HEK293 (cell line): Measurements from ENCODE around the gene EDNRA.

ENCODE experiments used
- CTCF ChIA-PET: fragments of 350-600 bp; formaldehyde crosslinking; extraction: SDS; loops from one replicate; lab custom pipeline; 2021; ENCODE audit warnings: antibody characterized with exemption; lab: Yijun Ruan, JAX
- POLR2A ChIA-PET: fragments of 300-600 bp; formaldehyde crosslinking; extraction: SDS; loops from one replicate; lab custom pipeline; 2020; ENCODE audit warnings: antibody characterized with exemption, inconsistent platforms; lab: Yijun Ruan, JAX
- H3K27ac ChIP-seq: fragments of 200-500 bp; sonication (Bioruptor generic); 2 replicates; pipeline ENCODE4 v1.5.1; 2014; ENCODE audit warnings: low read depth, low read length, control low read depth, inconsistent platforms; ENCODE audit errors: extremely low read depth
- H3K36me3 ChIP-seq, 2 experiments: fragments of 200-500 bp in 1 of 2; sonication (Bioruptor generic) in 1 of 2; 1 replicate in 1 of 2; 2 replicates in 1 of 2; pipeline ENCODE4 v1.5.1; 2014 to 2017; ENCODE audit warnings: inconsistent platforms in 2 of 2, low read length in 2 of 2; ENCODE audit not compliant: control insufficient read depth in 2 of 2, insufficient read depth in 1 of 2
- H3K4me1 ChIP-seq: fragments of 200-500 bp; sonication (Bioruptor generic); 2 replicates; pipeline ENCODE4 v1.5.1; 2014; ENCODE audit warnings: mild to moderate bottlenecking, low read length, inconsistent platforms; ENCODE audit not compliant: control insufficient read depth, insufficient read depth
- H3K4me3 ChIP-seq: 2 replicates; pipeline ENCODE4 v1.5.1; 2011; ENCODE audit warnings: low read depth, mild to moderate bottlenecking, control low read depth, low read length, moderate library complexity
- H3K9me3 ChIP-seq: fragments of 200-500 bp; sonication (Bioruptor generic); 2 replicates; pipeline ENCODE4 v1.5.1; 2014; ENCODE audit warnings: low read depth, low read length, inconsistent platforms; ENCODE audit not compliant: control insufficient read depth, insufficient read depth
- OSR2 ChIP-seq: fragments of 450-650 bp; formaldehyde crosslinking; IDR thresholded peaks from 2 replicates; pipeline ENCODE4 v1.5.1; 2016; ENCODE audit warnings: missing biosample characterization, missing genetic modification characterization
- YY1 ChIP-seq: fragments of 450-650 bp; formaldehyde crosslinking; IDR thresholded peaks from 2 replicates; pipeline ENCODE4 v1.5.1; 2018; ENCODE audit warnings: missing biosample characterization, missing genetic modification characterization
- ZBTB20 ChIP-seq: fragments of 450-650 bp; formaldehyde crosslinking; IDR thresholded peaks from 2 replicates; pipeline ENCODE4 v1.5.1; 2016; ENCODE audit warnings: missing biosample characterization, missing genetic modification characterization
- ZNF121 ChIP-seq: fragments of 450-650 bp; formaldehyde crosslinking; IDR thresholded peaks from 2 replicates; pipeline ENCODE4 v1.5.1; 2016; ENCODE audit warnings: missing biosample characterization, missing genetic modification characterization
- ZNF19 ChIP-seq: fragments of 450-650 bp; formaldehyde crosslinking; IDR thresholded peaks from 2 replicates; pipeline ENCODE4; 2016; ENCODE audit warnings: missing biosample characterization, missing genetic modification characterization, low read depth
- ZNF2 ChIP-seq: fragments of 450-650 bp; formaldehyde crosslinking; IDR thresholded peaks from 2 replicates; pipeline ENCODE4 v1.5.1; 2016; ENCODE audit warnings: missing biosample characterization, missing genetic modification characterization
- ZNF292 ChIP-seq: fragments of 450-650 bp; formaldehyde crosslinking; IDR thresholded peaks from 2 replicates; pipeline ENCODE4 v1.5.1; 2016; ENCODE audit warnings: low read depth, missing biosample characterization, missing genetic modification characterization, borderline replicate concordance
- ZNF302 ChIP-seq: fragments of 450-650 bp; formaldehyde crosslinking; IDR thresholded peaks from 2 replicates; pipeline ENCODE4 v1.5.1; 2016; ENCODE audit warnings: missing biosample characterization, missing genetic modification characterization, low read depth
- ZNF324 ChIP-seq: fragments of 450-650 bp; formaldehyde crosslinking; IDR thresholded peaks from 2 replicates; pipeline ENCODE4 v1.5.1; 2016; ENCODE audit warnings: missing biosample characterization, missing genetic modification characterization
- ZNF37A ChIP-seq: fragments of 450-650 bp; IDR thresholded peaks from 2 replicates; pipeline ENCODE4 v1.5.1; 2018; ENCODE audit warnings: missing biosample characterization, missing genetic modification characterization
- ZNF48 ChIP-seq: fragments of 450-650 bp; formaldehyde crosslinking; IDR thresholded peaks from 2 replicates; pipeline ENCODE4 v1.5.1; 2016; ENCODE audit warnings: missing biosample characterization, missing genetic modification characterization
- ZNF560 ChIP-seq: fragments of 450-650 bp; formaldehyde crosslinking; IDR thresholded peaks from 2 replicates; pipeline ENCODE4 v1.5.1; 2017; ENCODE audit warnings: missing biosample characterization, missing genetic modification characterization, borderline replicate concordance
- ZNF610 ChIP-seq: fragments of 450-650 bp; formaldehyde crosslinking; IDR thresholded peaks from 2 replicates; pipeline ENCODE4 v1.5.1; 2016; ENCODE audit warnings: missing biosample characterization, missing genetic modification characterization, borderline replicate concordance
- ZNF626 ChIP-seq: fragments of 450-650 bp; sonication (Bioruptor Pico); formaldehyde crosslinking; IDR thresholded peaks from 2 replicates; pipeline ENCODE4 v1.5.1; 2018; ENCODE audit warnings: missing biosample characterization, missing genetic modification characterization, inconsistent platforms
- TF ChIP-seq, protein P1 (sequence below): fragments of 450-650 bp; formaldehyde crosslinking; IDR thresholded peaks from 2 replicates; pipeline ENCODE4 v1.5.1; 2016; ENCODE audit warnings: missing biosample characterization, missing genetic modification characterization
- TF ChIP-seq, protein P2 (sequence below): fragments of 450-650 bp; formaldehyde crosslinking; IDR thresholded peaks from 2 replicates; pipeline ENCODE4 v1.5.1; 2016; ENCODE audit warnings: missing biosample characterization, missing genetic modification characterization
- TF ChIP-seq, protein P3 (sequence below): fragments of 450-650 bp; formaldehyde crosslinking; IDR thresholded peaks from 2 replicates; pipeline ENCODE4 v1.5.1; 2016; ENCODE audit warnings: missing biosample characterization, missing genetic modification characterization
- TF ChIP-seq, protein P4 (sequence below): fragments of 450-650 bp; formaldehyde crosslinking; IDR thresholded peaks from 2 replicates; pipeline ENCODE4 v1.5.1; 2017; ENCODE audit warnings: missing biosample characterization, mild to moderate bottlenecking, missing genetic modification characterization, moderate library complexity
- TF ChIP-seq, protein P5 (sequence below): fragments of 450-650 bp; formaldehyde crosslinking; IDR thresholded peaks from 2 replicates; pipeline ENCODE4 v1.5.1; 2016; ENCODE audit warnings: missing biosample characterization, missing genetic modification characterization, borderline replicate concordance

EDNRA gene

DNA sequence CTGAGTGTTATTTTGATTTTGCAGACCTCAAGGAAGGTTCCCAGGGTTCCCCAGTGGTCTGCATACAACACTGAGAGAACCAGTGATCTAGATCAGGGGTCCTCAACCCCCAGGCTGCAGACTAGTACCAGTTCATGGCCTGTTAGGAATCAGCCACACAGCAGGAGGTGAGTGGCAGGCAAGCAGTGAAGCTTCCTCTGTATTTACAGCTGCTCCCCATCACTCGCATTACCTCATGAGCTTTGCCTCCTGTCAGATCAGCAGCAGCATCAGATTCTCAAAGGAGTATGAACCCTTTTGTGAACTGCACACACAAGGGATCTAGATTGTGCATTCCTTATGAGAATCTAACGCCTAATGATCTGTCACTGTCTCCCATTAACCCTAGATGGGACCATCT is 28.5 kb downstream of the EDNRA start:
- ChIA-PET POLR2A (no interaction called here), CTCF (interaction anchor here (2.3 kb wide), 1 partner anchor 9 kb away, joined by 8 read pairs; no protein-coding TSS in a partner anchor)
- TF ChIP-seq, protein P1, sequence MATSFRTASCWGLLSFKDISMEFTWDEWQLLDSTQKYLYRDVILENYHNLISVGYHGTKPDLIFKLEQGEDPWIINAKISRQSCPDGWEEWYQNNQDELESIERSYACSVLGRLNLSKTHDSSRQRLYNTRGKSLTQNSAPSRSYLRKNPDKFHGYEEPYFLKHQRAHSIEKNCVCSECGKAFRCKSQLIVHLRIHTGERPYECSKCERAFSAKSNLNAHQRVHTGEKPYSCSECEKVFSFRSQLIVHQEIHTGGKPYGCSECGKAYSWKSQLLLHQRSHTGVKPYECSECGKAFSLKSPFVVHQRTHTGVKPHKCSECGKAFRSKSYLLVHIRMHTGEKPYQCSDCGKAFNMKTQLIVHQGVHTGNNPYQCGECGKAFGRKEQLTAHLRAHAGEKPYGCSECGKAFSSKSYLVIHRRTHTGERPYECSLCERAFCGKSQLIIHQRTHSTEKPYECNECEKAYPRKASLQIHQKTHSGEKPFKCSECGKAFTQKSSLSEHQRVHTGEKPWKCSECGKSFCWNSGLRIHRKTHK: no peak
- TF ChIP-seq ZNF610: peak; percentile 79; the same call in 1 of the 2 replicates
- H3K4me3 ChIP-seq: no peak overlapping the region
- H3K27ac ChIP-seq: no peak overlapping the region
- no peaks in the 10 kb centered on the region for H3K36me3 ChIP-seq
- H3K9me3 ChIP-seq: no peaks in the 10 kb centered on the region
- no peaks in the 10 kb centered on the region for H3K4me1 ChIP-seq

DNA sequence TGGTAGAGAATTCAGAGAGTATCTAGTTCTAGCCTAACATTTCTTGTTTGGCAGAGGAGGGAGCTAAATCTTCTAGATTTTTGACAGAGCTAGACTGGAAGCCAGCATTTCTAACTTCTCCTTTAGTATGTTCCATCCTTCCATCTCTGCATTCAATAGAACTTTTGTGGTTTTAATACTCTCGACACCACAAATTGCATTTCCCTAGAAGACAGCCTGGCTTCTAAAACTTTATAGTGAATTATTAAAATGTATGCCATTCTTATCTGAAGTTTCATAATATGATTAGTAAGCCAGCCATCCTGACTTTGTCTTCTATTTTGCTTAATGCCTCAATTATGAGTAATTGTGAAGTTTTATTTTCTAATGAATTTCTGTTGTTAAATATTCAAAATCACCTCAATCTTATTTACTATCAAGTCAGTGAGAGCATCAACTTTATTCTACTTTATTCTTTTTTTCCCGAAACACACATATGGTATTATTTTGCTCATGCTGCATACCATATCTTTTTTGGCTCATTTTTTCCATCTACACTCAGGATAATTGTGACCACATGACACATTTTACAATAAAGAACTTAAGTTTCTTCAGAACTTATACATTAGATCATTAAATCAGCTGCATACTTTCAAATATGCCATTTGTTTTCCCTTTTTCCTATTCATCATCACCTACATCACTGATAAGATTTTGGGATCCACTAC is 30.2 kb downstream of the EDNRA start:
- H3K4me3 ChIP-seq: no peak overlapping the region
- TF ChIP-seq ZNF560 (tag by site-specific recombination): no peak
- no peak for TF ChIP-seq ZNF2
- TF ChIP-seq ZNF302 (tag by site-specific recombination): no peak
- no peak for TF ChIP-seq ZNF37A (tag by site-specific recombination)
- TF ChIP-seq ZBTB20 (tag by site-specific recombination): no peak
- TF ChIP-seq ZNF48 (tag by site-specific recombination): no peak
- no peak for TF ChIP-seq YY1 (tag by site-specific recombination)
- TF ChIP-seq OSR2 (tag by site-specific recombination): no peak
- no peak for TF ChIP-seq ZNF292
- no peak for TF ChIP-seq ZNF324 (tag by site-specific recombination)
- no peak for TF ChIP-seq ZNF121
- TF ChIP-seq, protein P2, sequence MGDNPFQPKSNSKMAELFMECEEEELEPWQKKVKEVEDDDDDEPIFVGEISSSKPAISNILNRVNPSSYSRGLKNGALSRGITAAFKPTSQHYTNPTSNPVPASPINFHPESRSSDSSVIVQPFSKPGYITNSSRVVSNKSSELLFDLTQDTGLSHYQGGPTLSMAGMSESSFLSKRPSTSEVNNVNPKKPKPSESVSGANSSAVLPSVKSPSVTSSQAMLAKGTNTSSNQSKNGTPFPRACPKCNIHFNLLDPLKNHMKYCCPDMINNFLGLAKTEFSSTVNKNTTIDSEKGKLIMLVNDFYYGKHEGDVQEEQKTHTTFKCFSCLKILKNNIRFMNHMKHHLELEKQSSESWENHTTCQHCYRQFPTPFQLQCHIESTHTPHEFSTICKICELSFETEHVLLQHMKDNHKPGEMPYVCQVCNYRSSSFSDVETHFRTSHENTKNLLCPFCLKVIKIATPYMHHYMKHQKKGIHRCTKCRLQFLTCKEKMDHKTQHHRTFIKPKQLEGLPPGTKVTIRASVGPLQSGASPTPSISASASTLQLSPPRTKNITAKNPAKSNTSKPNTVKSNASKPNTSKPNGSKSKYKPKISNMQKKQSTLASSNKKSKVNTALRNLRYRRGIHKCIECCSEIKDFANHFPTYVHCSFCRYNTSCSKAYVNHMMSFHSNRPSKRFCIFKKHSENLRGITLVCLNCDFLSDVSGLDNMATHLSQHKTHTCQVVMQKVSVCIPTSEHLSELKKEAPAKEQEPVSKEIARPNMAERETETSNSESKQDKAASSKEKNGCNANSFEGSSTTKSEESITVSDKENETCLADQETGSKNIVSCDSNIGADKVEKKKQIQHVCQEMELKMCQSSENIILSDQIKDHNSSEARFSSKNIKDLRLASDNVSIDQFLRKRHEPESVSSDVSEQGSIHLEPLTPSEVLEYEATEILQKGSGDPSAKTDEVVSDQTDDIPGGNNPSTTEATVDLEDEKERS (tag by site-specific recombination): no peak
- no peak for TF ChIP-seq ZNF19 (tag by site-specific recombination)
- no peaks in the 10 kb centered on the region for H3K9me3 ChIP-seq
- ChIA-PET CTCF (interaction anchor here (0.7 to 2.3 kb wide), 2 partner anchors 8 to 47 kb away, joined by 3 to 8 read pairs; no protein-coding TSS in a partner anchor), POLR2A (no interaction called here)
- H3K4me1 ChIP-seq: no peaks in the 10 kb centered on the region
- H3K27ac ChIP-seq: no peak overlapping the region
- no peaks in the 10 kb centered on the region for H3K36me3 ChIP-seq

DNA sequence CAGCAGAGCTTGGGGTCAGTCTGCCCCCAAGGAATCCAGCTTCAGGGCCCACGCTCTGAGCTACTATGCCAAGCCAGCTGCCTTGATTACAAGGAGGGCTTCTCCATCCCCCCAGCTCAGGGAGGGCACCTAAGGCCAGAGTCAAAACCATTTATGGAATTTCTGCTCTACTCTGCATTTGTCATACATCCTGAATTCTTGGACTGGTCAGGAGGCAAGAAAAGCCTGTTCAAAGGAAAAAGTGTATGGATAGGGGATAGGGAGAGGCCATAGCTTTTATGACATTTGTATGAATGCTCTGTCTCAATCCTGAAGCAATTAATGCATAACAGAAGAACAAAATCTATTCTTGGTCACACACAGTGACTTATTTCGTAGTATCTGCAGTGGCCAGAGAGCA is 32.2 kb downstream of the EDNRA start:
- Histone ChIP-seq H3K4me1 (no peaks in the 10 kb centered on the region), H3K9me3 (no peaks in the 10 kb centered on the region)
- POLR2A ChIA-PET: no interaction called here
- TF ChIP-seq, protein P3, sequence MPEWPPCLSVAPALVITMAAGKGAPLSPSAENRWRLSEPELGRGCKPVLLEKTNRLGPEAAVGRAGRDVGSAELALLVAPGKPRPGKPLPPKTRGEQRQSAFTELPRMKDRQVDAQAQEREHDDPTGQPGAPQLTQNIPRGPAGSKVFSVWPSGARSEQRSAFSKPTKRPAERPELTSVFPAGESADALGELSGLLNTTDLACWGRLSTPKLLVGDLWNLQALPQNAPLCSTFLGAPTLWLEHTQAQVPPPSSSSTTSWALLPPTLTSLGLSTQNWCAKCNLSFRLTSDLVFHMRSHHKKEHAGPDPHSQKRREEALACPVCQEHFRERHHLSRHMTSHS (tag by site-specific recombination): no peak
- TF ChIP-seq ZNF626 (tag by site-specific recombination): no peak
- TF ChIP-seq, protein P4, sequence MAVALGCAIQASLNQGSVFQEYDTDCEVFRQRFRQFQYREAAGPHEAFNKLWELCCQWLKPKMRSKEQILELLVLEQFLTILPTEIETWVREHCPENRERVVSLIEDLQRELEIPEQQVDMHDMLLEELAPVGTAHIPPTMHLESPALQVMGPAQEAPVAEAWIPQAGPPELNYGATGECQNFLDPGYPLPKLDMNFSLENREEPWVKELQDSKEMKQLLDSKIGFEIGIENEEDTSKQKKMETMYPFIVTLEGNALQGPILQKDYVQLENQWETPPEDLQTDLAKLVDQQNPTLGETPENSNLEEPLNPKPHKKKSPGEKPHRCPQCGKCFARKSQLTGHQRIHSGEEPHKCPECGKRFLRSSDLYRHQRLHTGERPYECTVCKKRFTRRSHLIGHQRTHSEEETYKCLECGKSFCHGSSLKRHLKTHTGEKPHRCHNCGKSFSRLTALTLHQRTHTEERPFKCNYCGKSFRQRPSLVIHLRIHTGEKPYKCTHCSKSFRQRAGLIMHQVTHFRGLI (tag by site-specific recombination): no peak
- TF ChIP-seq, protein P5, sequence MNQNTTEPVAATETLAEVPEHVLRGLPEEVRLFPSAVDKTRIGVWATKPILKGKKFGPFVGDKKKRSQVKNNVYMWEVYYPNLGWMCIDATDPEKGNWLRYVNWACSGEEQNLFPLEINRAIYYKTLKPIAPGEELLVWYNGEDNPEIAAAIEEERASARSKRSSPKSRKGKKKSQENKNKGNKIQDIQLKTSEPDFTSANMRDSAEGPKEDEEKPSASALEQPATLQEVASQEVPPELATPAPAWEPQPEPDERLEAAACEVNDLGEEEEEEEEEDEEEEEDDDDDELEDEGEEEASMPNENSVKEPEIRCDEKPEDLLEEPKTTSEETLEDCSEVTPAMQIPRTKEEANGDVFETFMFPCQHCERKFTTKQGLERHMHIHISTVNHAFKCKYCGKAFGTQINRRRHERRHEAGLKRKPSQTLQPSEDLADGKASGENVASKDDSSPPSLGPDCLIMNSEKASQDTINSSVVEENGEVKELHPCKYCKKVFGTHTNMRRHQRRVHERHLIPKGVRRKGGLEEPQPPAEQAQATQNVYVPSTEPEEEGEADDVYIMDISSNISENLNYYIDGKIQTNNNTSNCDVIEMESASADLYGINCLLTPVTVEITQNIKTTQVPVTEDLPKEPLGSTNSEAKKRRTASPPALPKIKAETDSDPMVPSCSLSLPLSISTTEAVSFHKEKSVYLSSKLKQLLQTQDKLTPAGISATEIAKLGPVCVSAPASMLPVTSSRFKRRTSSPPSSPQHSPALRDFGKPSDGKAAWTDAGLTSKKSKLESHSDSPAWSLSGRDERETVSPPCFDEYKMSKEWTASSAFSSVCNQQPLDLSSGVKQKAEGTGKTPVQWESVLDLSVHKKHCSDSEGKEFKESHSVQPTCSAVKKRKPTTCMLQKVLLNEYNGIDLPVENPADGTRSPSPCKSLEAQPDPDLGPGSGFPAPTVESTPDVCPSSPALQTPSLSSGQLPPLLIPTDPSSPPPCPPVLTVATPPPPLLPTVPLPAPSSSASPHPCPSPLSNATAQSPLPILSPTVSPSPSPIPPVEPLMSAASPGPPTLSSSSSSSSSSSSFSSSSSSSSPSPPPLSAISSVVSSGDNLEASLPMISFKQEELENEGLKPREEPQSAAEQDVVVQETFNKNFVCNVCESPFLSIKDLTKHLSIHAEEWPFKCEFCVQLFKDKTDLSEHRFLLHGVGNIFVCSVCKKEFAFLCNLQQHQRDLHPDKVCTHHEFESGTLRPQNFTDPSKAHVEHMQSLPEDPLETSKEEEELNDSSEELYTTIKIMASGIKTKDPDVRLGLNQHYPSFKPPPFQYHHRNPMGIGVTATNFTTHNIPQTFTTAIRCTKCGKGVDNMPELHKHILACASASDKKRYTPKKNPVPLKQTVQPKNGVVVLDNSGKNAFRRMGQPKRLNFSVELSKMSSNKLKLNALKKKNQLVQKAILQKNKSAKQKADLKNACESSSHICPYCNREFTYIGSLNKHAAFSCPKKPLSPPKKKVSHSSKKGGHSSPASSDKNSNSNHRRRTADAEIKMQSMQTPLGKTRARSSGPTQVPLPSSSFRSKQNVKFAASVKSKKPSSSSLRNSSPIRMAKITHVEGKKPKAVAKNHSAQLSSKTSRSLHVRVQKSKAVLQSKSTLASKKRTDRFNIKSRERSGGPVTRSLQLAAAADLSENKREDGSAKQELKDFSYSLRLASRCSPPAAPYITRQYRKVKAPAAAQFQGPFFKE (tag by site-specific recombination): no peak

More for the DNA sequence above, 32.2 kb downstream of the EDNRA start:
- no peak overlapping the region for H3K4me3 ChIP-seq
- H3K36me3 ChIP-seq: no peaks in the 10 kb centered on the region
- CTCF ChIA-PET: no interaction called here
- H3K27ac ChIP-seq: no peak overlapping the region
